ENCODE data around the gene KCNA3.

DNA sequence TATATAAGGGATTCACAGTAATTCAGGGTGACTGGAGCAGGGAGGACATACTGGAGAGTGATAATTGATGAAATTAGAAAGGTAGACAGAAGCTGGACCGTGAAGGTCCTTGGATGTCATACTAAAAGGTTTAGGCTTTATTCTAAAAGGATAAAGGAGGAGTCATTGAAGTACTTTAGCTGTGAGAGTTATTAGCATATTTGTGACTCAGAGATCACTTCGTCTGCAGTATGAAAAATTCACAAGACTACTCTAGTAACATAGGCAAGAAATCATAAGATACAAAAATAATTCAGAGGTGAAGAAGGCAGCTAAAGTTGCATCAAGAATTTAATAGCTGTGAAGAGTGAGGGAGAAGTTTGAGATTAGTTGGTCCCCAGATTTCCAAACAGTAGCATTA, 26.3 kb downstream of the KCNA3 start:
- TF ChIP-seq, protein P1, sequence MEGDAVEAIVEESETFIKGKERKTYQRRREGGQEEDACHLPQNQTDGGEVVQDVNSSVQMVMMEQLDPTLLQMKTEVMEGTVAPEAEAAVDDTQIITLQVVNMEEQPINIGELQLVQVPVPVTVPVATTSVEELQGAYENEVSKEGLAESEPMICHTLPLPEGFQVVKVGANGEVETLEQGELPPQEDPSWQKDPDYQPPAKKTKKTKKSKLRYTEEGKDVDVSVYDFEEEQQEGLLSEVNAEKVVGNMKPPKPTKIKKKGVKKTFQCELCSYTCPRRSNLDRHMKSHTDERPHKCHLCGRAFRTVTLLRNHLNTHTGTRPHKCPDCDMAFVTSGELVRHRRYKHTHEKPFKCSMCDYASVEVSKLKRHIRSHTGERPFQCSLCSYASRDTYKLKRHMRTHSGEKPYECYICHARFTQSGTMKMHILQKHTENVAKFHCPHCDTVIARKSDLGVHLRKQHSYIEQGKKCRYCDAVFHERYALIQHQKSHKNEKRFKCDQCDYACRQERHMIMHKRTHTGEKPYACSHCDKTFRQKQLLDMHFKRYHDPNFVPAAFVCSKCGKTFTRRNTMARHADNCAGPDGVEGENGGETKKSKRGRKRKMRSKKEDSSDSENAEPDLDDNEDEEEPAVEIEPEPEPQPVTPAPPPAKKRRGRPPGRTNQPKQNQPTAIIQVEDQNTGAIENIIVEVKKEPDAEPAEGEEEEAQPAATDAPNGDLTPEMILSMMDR (conservative IDR thresholded peaks at IDR 0.05) = no peak
- no peak for TF ChIP-seq EZH2 (IDR thresholded peaks at IDR 0.05; ENCODE audit: low read depth)

All from PC-9 (cell line).